OCI-LY7 (cell line): ENCODE measurements around the gene KCTD4. TPM values are rescaled to one million over a fixed set of nuclear protein-coding genes. Genes with fewer than 3 reads are reported as not detected.

Source experiments
- BruUV-seq: library from RNA; stranded (reverse); fragments of 400-500 nt; replicated peaks from 2 replicates; lab custom pipeline; 2021; lab: Mats Ljungman, UMichigan
- CTCF ChIA-PET: fragments of 300-600 bp; sonication (Branson Sonifier 250); formaldehyde crosslinking; loops from one replicate; lab custom pipeline; 2022; ENCODE audit warnings: antibody characterized with exemption; ENCODE audit not compliant: unreplicated experiment; lab: Charles Lee
- POLR2A ChIA-PET: fragments of 300-600 bp; sonication (Branson Sonifier 250); formaldehyde crosslinking; loops from one replicate; lab custom pipeline; 2022; ENCODE audit warnings: antibody characterized with exemption; lab: Charles Lee
- DNase-seq: peaks from one replicate; pipeline ENCODE4 v3.0.0-alpha.2; 2015; ENCODE audit warnings: low spot score
- H2AFZ ChIP-seq: fragments of 200-600 bp; sonication (generic), shearing (Covaris generic); 2 replicates; pipeline ENCODE4 v1.6.1; 2014; ENCODE audit warnings: mild to moderate bottlenecking, antibody characterized with exemption, low read length, moderate library complexity
- H3K27ac ChIP-seq: fragments of 200-600 bp; sonication (generic); 2 replicates; pipeline ENCODE4 v1.5.1; 2014; ENCODE audit warnings: mixed run types, low read depth, mild to moderate bottlenecking, moderate library complexity, low read length, inconsistent platforms; ENCODE audit not compliant: poor library complexity, severe bottlenecking
- H3K36me3 ChIP-seq: fragments of 200-600 bp; sonication (generic); 2 replicates; pipeline ENCODE4 v1.6.1; 2014; ENCODE audit warnings: mild to moderate bottlenecking, antibody characterized with exemption, low read length, moderate library complexity, mixed read lengths; ENCODE audit not compliant: insufficient read depth
- H3K4me1 ChIP-seq: fragments of 200-600 bp; sonication (generic); 2 replicates; pipeline ENCODE4 v1.5.1; 2014; ENCODE audit warnings: mild to moderate bottlenecking, low read length; ENCODE audit not compliant: insufficient read depth, poor library complexity, severe bottlenecking
- H3K4me2 ChIP-seq: fragments of 200-600 bp; sonication (generic); 2 replicates; pipeline ENCODE4 v1.6.1; 2014; ENCODE audit warnings: mild to moderate bottlenecking, low read length
- H3K4me3 ChIP-seq: fragments of 200-600 bp; sonication (generic); 2 replicates; pipeline ENCODE4 v1.5.1; 2014; ENCODE audit warnings: mild to moderate bottlenecking, low read depth, low read length; ENCODE audit not compliant: poor library complexity, severe bottlenecking
- H3K79me2 ChIP-seq: fragments of 200-600 bp; sonication (generic); 2 replicates; pipeline ENCODE4 v1.6.1; 2016; ENCODE audit warnings: low read depth, mild to moderate bottlenecking, low read length, moderate library complexity, mixed read lengths; ENCODE audit not compliant: insufficient read depth
- H3K9me2 ChIP-seq: fragments of 200-600 bp; sonication (generic); 2 replicates; pipeline ENCODE4 v1.6.1; 2016; ENCODE audit warnings: mild to moderate bottlenecking, low read length, mixed read lengths; ENCODE audit not compliant: insufficient read depth
- H3K9me3 ChIP-seq: fragments of 200-600 bp; sonication (generic); 2 replicates; pipeline ENCODE4 v1.6.1; 2014; ENCODE audit warnings: mild to moderate bottlenecking, mixed run types, low read length, mixed read lengths
- H4K20me1 ChIP-seq: fragments of 200-600 bp; sonication (generic); 2 replicates; pipeline ENCODE4 v1.6.1; 2014; ENCODE audit warnings: mild to moderate bottlenecking, antibody characterized with exemption, low read length, moderate library complexity, mixed read lengths; ENCODE audit not compliant: insufficient read depth
- CTCF ChIP-seq: fragments of 200-600 bp; sonication (generic); conservative IDR thresholded peaks from 2 replicates; pipeline ENCODE4 v1.5.1; 2014; ENCODE audit warnings: mild to moderate bottlenecking, antibody characterized with exemption, low read length, moderate library complexity, mixed read lengths
- EZH2phosphoT487 ChIP-seq: fragments of 200-600 bp; sonication (generic); IDR thresholded peaks from 2 replicates; pipeline ENCODE4 v1.6.1; 2018; ENCODE audit warnings: low read depth, borderline replicate concordance, mild to moderate bottlenecking, mixed run types, antibody characterized with exemption, low read length, moderate library complexity, mixed read lengths
- intact Hi-C: fragments of 100-400 bp; cut with micrococcal nuclease; formaldehyde crosslinking; loops from one replicate; pipeline ENCODE4 v1.10.0; 2022; ENCODE audit not compliant: unreplicated experiment
- total RNA-seq, 2 experiments: library from RNA; depleted of rRNA in 1 of 2; stranded (reverse); fragments of >200 nt in 1 of 2; shearing (Covaris generic) in 1 of 2; gene quantifications; 2 replicates each; pipeline ENCODE4 v1.2.3, GENCODE V29; 2014 to 2022

Gene KCTD4
- total RNA-seq, 2 experiments from 2014 or later, result not detected

- Histone ChIP-seq H3K36me3 (peaks cover 44% of the 10 kb centered on the region), H3K27ac (no peak overlapping the region), H3K4me3 (no peak overlapping the region), H3K4me2 (no peak overlapping the region), H3K9me3 (no peaks in the 10 kb centered on the region), H2AFZ (no peak overlapping the region), H3K79me2 (no peaks in the 10 kb centered on the region), H3K9me2 (no peaks in the 10 kb centered on the region), H4K20me1 (no peaks in the 10 kb centered on the region), H3K4me1 (no peaks in the 10 kb centered on the region)
- DNase-seq, result no peak
- intact Hi-C loops, result no loop called here
- POLR2A ChIA-PET, result interaction anchor here (0.6 to 1.1 kb wide), 2 partner anchors 69 to 1784 kb away, joined by 3 read pairs; no protein-coding TSS in a partner anchor
- no TSS peak for BruUV-seq
- CTCF ChIA-PET, result no interaction called here
- TF ChIP-seq EZH2phosphoT487, result no peak
- TF ChIP-seq CTCF, result no peak
Observed at GRCh38 chr13:45162821-45163220, 38.0 kb downstream of the KCTD4 start.

- TF ChIP-seq CTCF, result no peak
- TF ChIP-seq EZH2phosphoT487, result no peak
- intact Hi-C loops, result no loop called here
- no peaks in the 10 kb centered on the region for H3K9me2 ChIP-seq
- no TSS peak for BruUV-seq
- H3K36me3 ChIP-seq, result peaks cover 47% of the 10 kb centered on the region
- no peak overlapping the region for H2AFZ ChIP-seq
- H3K9me3 ChIP-seq, result no peaks in the 10 kb centered on the region
- no peak for DNase-seq
- CTCF ChIA-PET, result no interaction called here
- H3K4me3 ChIP-seq, result no peak overlapping the region
- POLR2A ChIA-PET, result interaction anchor here (0.7 to 1.1 kb wide), 2 partner anchors 20 to 70 kb away, joined by 3 read pairs; no protein-coding TSS in a partner anchor
- H3K4me1 ChIP-seq, result no peaks in the 10 kb centered on the region
- H3K27ac ChIP-seq, result no peak overlapping the region
- H3K4me2 ChIP-seq, result no peak overlapping the region
- H3K79me2 ChIP-seq, result no peaks in the 10 kb centered on the region
- H4K20me1 ChIP-seq, result no peaks in the 10 kb centered on the region
Observed at GRCh38 chr13:45162194-45162593, 38.7 kb downstream of the KCTD4 start.

- H3K4me1 ChIP-seq, result no peaks in the 10 kb centered on the region
- H3K27ac ChIP-seq, result no peak overlapping the region
- H3K9me2 ChIP-seq, result no peaks in the 10 kb centered on the region
- DNase-seq, result no peak
- H4K20me1 ChIP-seq, result no peaks in the 10 kb centered on the region
- H3K4me2 ChIP-seq, result no peak overlapping the region
- POLR2A ChIA-PET, result interaction anchor here (0.6 to 2.0 kb wide), 3 partner anchors 13 to 16 kb away, joined by 3 to 11 read pairs (median 4); no protein-coding TSS in a partner anchor
- no TSS peak for BruUV-seq
- H3K4me3 ChIP-seq, result no peak overlapping the region
- intact Hi-C loops, result no loop called here
- no peaks in the 10 kb centered on the region for H3K9me3 ChIP-seq
- no peaks in the 10 kb centered on the region for H3K79me2 ChIP-seq
- TF ChIP-seq CTCF (no peak), EZH2phosphoT487 (no peak)
- CTCF ChIA-PET, result no interaction called here
- no peak overlapping the region for H2AFZ ChIP-seq
- H3K36me3 ChIP-seq, result peaks cover 54% of the 10 kb centered on the region
Observed at GRCh38 chr13:45156565-45157361, 44.1 kb downstream of the KCTD4 start.
